ENCODE data around the gene ACAA2. TPM values are rescaled to one million over a fixed set of nuclear protein-coding genes. Genes with fewer than 3 reads are reported as not detected.

ACAA2 gene
- total RNA-seq, 1 donor from 2014 or later, result 91.9 TPM

DNA sequence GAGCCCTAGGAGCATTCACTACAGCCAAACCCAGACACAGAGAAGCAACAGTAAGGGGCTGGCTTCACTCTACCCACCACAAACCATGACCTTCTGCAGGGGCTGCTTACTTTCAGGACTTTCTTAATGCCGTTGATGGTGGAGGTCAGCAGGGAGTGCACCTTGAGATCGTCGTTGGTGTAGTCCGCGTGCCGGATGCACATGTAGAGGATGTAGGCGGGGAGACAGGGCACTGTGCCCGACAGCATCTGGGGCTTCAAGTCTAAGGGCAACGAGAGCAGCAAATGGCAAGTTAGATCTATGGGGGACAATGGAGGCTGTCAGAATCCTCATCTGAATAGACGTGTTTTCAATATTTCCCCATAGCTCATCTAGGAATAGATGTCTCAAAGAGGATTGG is 29.8 kb upstream of the ACAA2 start:
- TF ChIP-seq EZH2phosphoT487 (IDR thresholded peaks at IDR 0.05) (no peak), EZH2 (IDR thresholded peaks at IDR 0.05) (no peak), CTCF (IDR thresholded peaks at IDR 0.05) (no peak)
- no peaks in the 10 kb centered on the region for H3K9me3 Mint-ChIP-seq
- H3K27ac Mint-ChIP-seq, result peak overlapping the region; percentile 57

DNA sequence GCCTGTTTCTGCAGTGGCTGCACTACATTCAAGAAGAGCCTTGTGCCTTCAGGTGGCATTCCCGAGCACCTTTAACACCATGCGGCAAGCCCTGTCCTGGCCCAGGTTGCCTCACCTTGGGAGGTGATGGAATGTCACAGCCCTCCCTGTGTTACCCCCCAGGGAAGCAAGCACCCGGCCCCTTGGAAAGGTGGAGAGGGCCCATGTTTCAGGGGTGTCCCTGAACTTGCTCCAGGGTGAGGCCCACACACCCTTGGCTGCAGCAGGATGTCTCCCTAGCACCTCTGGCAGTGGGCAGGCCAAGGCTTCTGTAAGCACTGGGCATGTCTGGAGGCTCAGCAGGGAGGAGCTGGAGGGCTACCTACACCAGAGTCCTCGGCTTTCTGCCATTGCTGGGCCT is 29.3 kb upstream of the ACAA2 start:
- Mint-ChIP-seq H3K36me3 (no peaks in the 10 kb centered on the region), H3K4me1 (peaks cover 29% of the 10 kb centered on the region), H3K9me3 (no peaks in the 10 kb centered on the region), H3K27ac (no peak overlapping the region), H3K27me3 (ENCODE audit: insufficient read depth, low read depth) (peaks cover 7% of the 10 kb centered on the region), H3K4me3 (no peak overlapping the region)
- Histone ChIP-seq H3K27ac (no peak overlapping the region), H3K27me3 (no peaks in the 10 kb centered on the region), H3K9ac (no peak overlapping the region), H3K79me2 (ENCODE audit: low read depth) (no peaks in the 10 kb centered on the region), H2AFZ (replicated peaks) (no peak overlapping the region), H3K4me3 (no peak overlapping the region), H3K36me3 (no peaks in the 10 kb centered on the region), H3K4me2 (no peak overlapping the region), H3F3A (ENCODE audit: low read depth) (no peaks in the 10 kb centered on the region), H3K9me3 (ENCODE audit: low read depth) (no peaks in the 10 kb centered on the region), H3K4me1 (peaks cover 22% of the 10 kb centered on the region), H4K20me1 (ENCODE audit: low read depth) (no peaks in the 10 kb centered on the region)
- TF ChIP-seq EZH2phosphoT487 (IDR thresholded peaks at IDR 0.05) (no peak), EZH2 (IDR thresholded peaks at IDR 0.05) (no peak)
- no peak for DNase-seq (ENCODE audit: low spot score)

More for the DNA sequence above, 29.8 kb upstream of the ACAA2 start:
- no peak for DNase-seq (ENCODE audit: low spot score)
- Histone ChIP-seq H3K27ac (no peak overlapping the region), H3K9ac (no peak overlapping the region), H3K4me2 (no peak overlapping the region), H3K27me3 (no peaks in the 10 kb centered on the region), H3K79me2 (ENCODE audit: low read depth) (no peaks in the 10 kb centered on the region), H3K36me3 (no peaks in the 10 kb centered on the region), H3K4me1 (peaks cover 22% of the 10 kb centered on the region), H3K9me3 (ENCODE audit: low read depth) (no peaks in the 10 kb centered on the region), H2AFZ (replicated peaks) (no peak overlapping the region), H4K20me1 (ENCODE audit: low read depth) (no peaks in the 10 kb centered on the region), H3F3A (ENCODE audit: low read depth) (no peaks in the 10 kb centered on the region), H3K4me3 (no peak overlapping the region)
- peaks cover 4% of the 10 kb centered on the region for H3K36me3 Mint-ChIP-seq
- H3K4me3 Mint-ChIP-seq, result no peak overlapping the region
- peaks cover 11% of the 10 kb centered on the region for H3K27me3 Mint-ChIP-seq (ENCODE audit: insufficient read depth, low read depth)
- peaks cover 34% of the 10 kb centered on the region for H3K4me1 Mint-ChIP-seq

- Mint-ChIP-seq H3K4me1 (peaks cover 20% of the 10 kb centered on the region), H3K27ac (no peak overlapping the region), H3K9me3 (no peaks in the 10 kb centered on the region), H3K27me3 (ENCODE audit: insufficient read depth, low read depth) (peaks cover 6% of the 10 kb centered on the region), H3K4me3 (no peak overlapping the region), H3K36me3 (peaks cover 2% of the 10 kb centered on the region)
- H3K79me2 ChIP-seq (ENCODE audit: low read depth), result no peaks in the 10 kb centered on the region
- no peak overlapping the region for H2AFZ ChIP-seq (replicated peaks)
- no peak overlapping the region for H3K9ac ChIP-seq
- no peak overlapping the region for H3K4me2 ChIP-seq
- H3K27ac ChIP-seq, result no peak overlapping the region
- no peak for TF ChIP-seq EZH2phosphoT487 (IDR thresholded peaks at IDR 0.05)
- no peak for TF ChIP-seq CTCF (IDR thresholded peaks at IDR 0.05)
- no peak for TF ChIP-seq EZH2 (IDR thresholded peaks at IDR 0.05)
- no peak overlapping the region for H3K4me3 ChIP-seq
- H3K9me3 ChIP-seq (ENCODE audit: low read depth), result no peaks in the 10 kb centered on the region
- peaks cover 18% of the 10 kb centered on the region for H3K4me1 ChIP-seq
- no peaks in the 10 kb centered on the region for H3F3A ChIP-seq (ENCODE audit: low read depth)
- H3K36me3 ChIP-seq, result no peaks in the 10 kb centered on the region
- no peaks in the 10 kb centered on the region for H3K27me3 ChIP-seq
- H4K20me1 ChIP-seq (ENCODE audit: low read depth), result no peaks in the 10 kb centered on the region
- no peak for DNase-seq (ENCODE audit: low spot score)
Measured at GRCh38 chr18:49841236-49842217, 28.2 kb upstream of the ACAA2 start.

DNA sequence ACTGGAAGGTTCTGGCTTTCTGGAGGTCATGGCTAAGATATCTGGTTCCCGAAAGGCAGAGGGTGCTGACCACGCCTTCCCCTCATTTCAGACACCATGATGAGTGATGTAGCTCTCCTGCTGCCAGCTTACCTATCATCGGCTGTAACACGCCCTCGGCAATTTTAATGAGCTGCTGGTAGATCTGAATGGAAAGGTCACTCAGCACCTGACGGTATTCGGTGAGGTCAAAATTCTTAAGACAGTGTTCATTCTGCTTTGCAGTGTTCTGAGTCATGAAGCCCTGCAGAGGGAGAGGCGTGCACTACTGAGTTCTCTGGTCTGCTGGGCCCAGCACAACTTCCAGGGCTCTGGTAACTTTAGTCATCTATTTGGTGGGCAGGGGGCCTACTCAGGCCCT is 25.7 kb upstream of the ACAA2 start:
- H3K9me3 ChIP-seq (ENCODE audit: low read depth), result no peaks in the 10 kb centered on the region
- no peaks in the 10 kb centered on the region for H3K79me2 ChIP-seq (ENCODE audit: low read depth)
- no peak overlapping the region for H2AFZ ChIP-seq (replicated peaks)
- H3K27me3 ChIP-seq, result no peaks in the 10 kb centered on the region
- H3K4me1 ChIP-seq, result no peaks in the 10 kb centered on the region
- no peak overlapping the region for H3K4me2 ChIP-seq
- no peak for DNase-seq (ENCODE audit: low spot score)
- no peak overlapping the region for H3K9ac ChIP-seq
- H3F3A ChIP-seq (ENCODE audit: low read depth), result no peaks in the 10 kb centered on the region
- H3K27me3 Mint-ChIP-seq (ENCODE audit: insufficient read depth, low read depth), result no peaks in the 10 kb centered on the region
- no peaks in the 10 kb centered on the region for H3K36me3 ChIP-seq
- H3K9me3 Mint-ChIP-seq, result no peaks in the 10 kb centered on the region
- TF ChIP-seq EZH2phosphoT487 (IDR thresholded peaks at IDR 0.05) (no peak), CTCF (IDR thresholded peaks at IDR 0.05) (no peak), EZH2 (IDR thresholded peaks at IDR 0.05) (no peak)
- no peak overlapping the region for H3K27ac ChIP-seq
- no peak overlapping the region for H3K4me3 ChIP-seq
- H3K36me3 Mint-ChIP-seq, result peaks cover 2% of the 10 kb centered on the region
- no peak overlapping the region for H3K27ac Mint-ChIP-seq
- peaks cover 2% of the 10 kb centered on the region for H3K4me1 Mint-ChIP-seq
- H3K4me3 Mint-ChIP-seq, result no peak overlapping the region
- H4K20me1 ChIP-seq (ENCODE audit: low read depth), result no peaks in the 10 kb centered on the region

Measured in neural progenitor cell (in vitro differentiated cells).